HEK293 (cell line): ENCODE data around the gene SBF2.

Experiments used
- ATF2 ChIP-seq: fragments of 450-650 bp; formaldehyde crosslinking; IDR thresholded peaks from 2 replicates; pipeline ENCODE4 v1.5.1; 2016; ENCODE audit warnings: missing biosample characterization, missing genetic modification characterization, low read depth
- CTCF ChIP-seq: fragments of 450-650 bp; formaldehyde crosslinking; IDR thresholded peaks from 2 replicates; pipeline ENCODE4 v1.5.1; 2016; ENCODE audit warnings: missing biosample characterization, missing genetic modification characterization
- KLF16 ChIP-seq: fragments of 450-650 bp; formaldehyde crosslinking; IDR thresholded peaks from 2 replicates; pipeline ENCODE4 v1.5.1; 2017; ENCODE audit warnings: missing biosample characterization, missing genetic modification characterization
- REPIN1 ChIP-seq: fragments of 450-650 bp; formaldehyde crosslinking; IDR thresholded peaks from 2 replicates; pipeline ENCODE4 v1.5.1; 2017; ENCODE audit warnings: missing biosample characterization, missing genetic modification characterization, low read depth
- ZBTB49 ChIP-seq: fragments of 450-650 bp; formaldehyde crosslinking; IDR thresholded peaks from 2 replicates; pipeline ENCODE4 v1.5.1; 2016; ENCODE audit warnings: missing biosample characterization, missing genetic modification characterization, low read depth
- ZNF121 ChIP-seq: fragments of 450-650 bp; formaldehyde crosslinking; IDR thresholded peaks from 2 replicates; pipeline ENCODE4 v1.5.1; 2016; ENCODE audit warnings: missing biosample characterization, missing genetic modification characterization
- ZNF521 ChIP-seq: fragments of 450-650 bp; formaldehyde crosslinking; IDR thresholded peaks from 2 replicates; pipeline ENCODE4 v1.5.1; 2017; ENCODE audit warnings: missing biosample characterization, mild to moderate bottlenecking, missing genetic modification characterization
- ZNF561 ChIP-seq: fragments of 450-650 bp; IDR thresholded peaks from 2 replicates; pipeline ENCODE4 v1.5.1; 2018; ENCODE audit warnings: missing biosample characterization, missing genetic modification characterization, borderline replicate concordance
- ZNF843 ChIP-seq: fragments of 450-650 bp; formaldehyde crosslinking; IDR thresholded peaks from 2 replicates; pipeline ENCODE4 v1.5.1; 2016; ENCODE audit warnings: missing biosample characterization, missing genetic modification characterization
- ZSCAN18 ChIP-seq: fragments of 450-650 bp; formaldehyde crosslinking; IDR thresholded peaks from 2 replicates; pipeline ENCODE4 v1.5.1; 2016; ENCODE audit warnings: missing biosample characterization, missing genetic modification characterization

- TF ChIP-seq ZNF843 (tag by site-specific recombination) (no peak), CTCF (tag by site-specific recombination) (no peak), ZBTB49 (tag by site-specific recombination) (no peak), ATF2 (tag by site-specific recombination) (no peak), REPIN1 (tag by site-specific recombination) (no peak), ZSCAN18 (no peak), ZNF561 (tag by site-specific recombination) (no peak), ZNF121 (tag by site-specific recombination) (no peak), ZNF521 (no peak), KLF16 (tag by site-specific recombination) (0 out of 2 replicates have a peak, but pooled peaks have one; percentile 10)
Measured at GRCh38 chr11:9758637-9759518, 535.1 kb downstream of the SBF2 start.
